SK-N-MC (cell line): Measurements from ENCODE around the gene WDFY3.

Experiments
- DNase-seq: peaks from one replicate; pipeline ENCODE4 v3.0.0-alpha.2; 2011; ENCODE audit warnings: low read depth, low spot score
- H3K27ac ChIP-seq: fragments of 200-600 bp; sonication (generic); 2 replicates; pipeline ENCODE4 v1.5.1; 2016; ENCODE audit warnings: mixed run types
- H3K36me3 ChIP-seq: fragments of 200-600 bp; sonication (generic); 2 replicates; pipeline ENCODE4 v1.6.1; 2017; ENCODE audit warnings: antibody characterized with exemption, low read length, mixed read lengths; ENCODE audit not compliant: insufficient read depth
- H3K4me3 ChIP-seq: fragments of 200-600 bp; sonication (generic); 2 replicates; pipeline ENCODE4 v1.5.1; 2016
- H3K9ac ChIP-seq: fragments of 200-600 bp; sonication (generic); 2 replicates; pipeline ENCODE4 v1.8.0; 2017; ENCODE audit warnings: mixed run types, mixed read lengths; ENCODE audit not compliant: insufficient read length
- H3K9me3 ChIP-seq: fragments of 200-600 bp; sonication (generic); 2 replicates; pipeline ENCODE4 v1.6.1; 2017; ENCODE audit warnings: low read depth, mild to moderate bottlenecking, antibody characterized with exemption, low read length, moderate library complexity, mixed read lengths
- EZH2 ChIP-seq: fragments of 200-600 bp; sonication (generic); IDR thresholded peaks from one replicate; pipeline ENCODE4 v1.6.1; 2017; ENCODE audit warnings: antibody characterized with exemption
- FOXP2 ChIP-seq: optimal IDR thresholded peaks from 2 replicates; pipeline ENCODE3; 2011; ENCODE audit warnings: mild to moderate bottlenecking, moderate library complexity; ENCODE audit not compliant: insufficient read depth; ENCODE audit errors: extremely low read length, control extremely low read depth
- POLR2AphosphoS5 ChIP-seq: IDR thresholded peaks from 2 replicates; pipeline ENCODE4 v1.6.1; 2012; ENCODE audit warnings: mild to moderate bottlenecking, low read depth, low read length, borderline replicate concordance

Gene WDFY3

DNA sequence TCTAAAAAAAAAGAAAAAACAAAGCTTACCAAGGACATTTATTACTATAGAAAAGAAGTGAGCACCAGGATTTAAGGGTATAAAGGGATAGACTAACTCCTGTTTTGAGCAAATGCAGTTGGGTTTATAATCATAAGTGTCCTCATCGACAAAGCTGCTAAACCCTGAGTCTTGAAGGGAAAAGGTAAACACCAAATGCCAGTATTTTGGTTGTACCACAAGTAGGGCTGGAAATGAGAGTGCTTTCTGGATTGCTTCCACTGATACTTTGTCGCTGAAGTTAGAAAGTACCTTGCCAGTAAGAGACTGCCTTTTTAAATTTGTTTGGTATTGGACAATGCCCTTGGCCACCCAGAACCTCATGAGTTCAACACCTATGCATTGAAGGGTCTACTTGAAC, 53.7 kb downstream of the WDFY3 start:
- TF ChIP-seq POLR2AphosphoS5 (no peak), EZH2 (no peak), FOXP2 (no peak)
- Histone ChIP-seq H3K9ac (no peak overlapping the region), H3K4me3 (peak overlapping the region; percentile 23; the same call in 1 of the 2 replicates), H3K9me3 (no peaks in the 10 kb centered on the region), H3K27ac (peak overlapping the region; percentile 81), H3K36me3 (peaks cover 41% of the 10 kb centered on the region)
- no peak for DNase-seq

- no peak for DNase-seq
- no peak overlapping the region for H3K4me3 ChIP-seq
- no peak overlapping the region for H3K9ac ChIP-seq
- TF ChIP-seq EZH2 (no peak), FOXP2 (no peak), POLR2AphosphoS5 (no peak)
- H3K36me3 ChIP-seq, result peaks cover 37% of the 10 kb centered on the region
- H3K27ac ChIP-seq, result no peak overlapping the region
- H3K9me3 ChIP-seq, result no peaks in the 10 kb centered on the region
These were observed 57.6 kb downstream of the WDFY3 start for GRCh38 chr4:84908876-84909275.

GRCh38 chr4:84907145-84907544, 59.3 kb downstream of the WDFY3 start:
- Histone ChIP-seq H3K9me3 (no peaks in the 10 kb centered on the region), H3K4me3 (no peak overlapping the region), H3K27ac (no peak overlapping the region), H3K36me3 (peaks cover 27% of the 10 kb centered on the region), H3K9ac (no peak overlapping the region)
- no peak for TF ChIP-seq FOXP2
- TF ChIP-seq EZH2, result no peak
- no peak for TF ChIP-seq POLR2AphosphoS5
- DNase-seq, result no peak

GRCh38 chr4:84905646-84906045, 60.8 kb downstream of the WDFY3 start:
- no peaks in the 10 kb centered on the region for H3K9me3 ChIP-seq
- TF ChIP-seq POLR2AphosphoS5 (no peak), EZH2 (no peak), FOXP2 (no peak)
- no peak for DNase-seq
- 0 out of 2 replicates have a peak overlapping the region, but pooled peaks have one; percentile 42 for H3K27ac ChIP-seq
- peaks cover 20% of the 10 kb centered on the region for H3K36me3 ChIP-seq
- H3K9ac ChIP-seq, result no peak overlapping the region
- H3K4me3 ChIP-seq, result no peak overlapping the region

- no peak overlapping the region for H3K27ac ChIP-seq
- DNase-seq, result no peak
- TF ChIP-seq EZH2, result no peak
- TF ChIP-seq POLR2AphosphoS5, result no peak
- TF ChIP-seq FOXP2, result no peak
- H3K9ac ChIP-seq, result no peak overlapping the region
- no peak overlapping the region for H3K4me3 ChIP-seq
- peaks cover 15% of the 10 kb centered on the region; the same call in 1 of the 2 replicates for H3K36me3 ChIP-seq
- H3K9me3 ChIP-seq, result no peaks in the 10 kb centered on the region
These were observed 64.7 kb downstream of the WDFY3 start for GRCh38 chr4:84901740-84902281.

DNA sequence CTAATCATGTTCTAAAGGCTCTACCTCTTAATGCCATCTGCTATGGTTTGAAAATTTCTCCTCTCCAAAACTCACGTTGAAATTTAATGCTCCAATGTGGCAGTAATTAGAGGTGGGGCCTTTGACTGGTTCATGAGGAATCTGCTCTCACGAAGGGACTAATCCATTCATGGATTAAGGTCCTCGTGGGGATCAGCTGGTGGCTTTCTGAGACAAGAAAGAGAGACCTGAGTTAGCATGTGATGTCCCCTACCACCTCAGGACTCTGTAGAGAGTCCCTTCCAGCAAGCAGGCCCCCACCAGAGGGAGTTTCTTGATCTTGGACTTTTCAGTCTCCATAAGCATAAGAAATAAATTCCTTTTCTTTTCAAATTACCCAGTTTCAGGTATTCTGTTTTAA, 65.3 kb downstream of the WDFY3 start:
- peaks cover 15% of the 10 kb centered on the region; the same call in 1 of the 2 replicates for H3K36me3 ChIP-seq
- no peak overlapping the region for H3K4me3 ChIP-seq
- no peak for TF ChIP-seq FOXP2
- no peak for TF ChIP-seq EZH2
- TF ChIP-seq POLR2AphosphoS5, result no peak
- H3K9ac ChIP-seq, result no peak overlapping the region
- no peak for DNase-seq
- H3K27ac ChIP-seq, result no peak overlapping the region
- no peaks in the 10 kb centered on the region for H3K9me3 ChIP-seq

DNA sequence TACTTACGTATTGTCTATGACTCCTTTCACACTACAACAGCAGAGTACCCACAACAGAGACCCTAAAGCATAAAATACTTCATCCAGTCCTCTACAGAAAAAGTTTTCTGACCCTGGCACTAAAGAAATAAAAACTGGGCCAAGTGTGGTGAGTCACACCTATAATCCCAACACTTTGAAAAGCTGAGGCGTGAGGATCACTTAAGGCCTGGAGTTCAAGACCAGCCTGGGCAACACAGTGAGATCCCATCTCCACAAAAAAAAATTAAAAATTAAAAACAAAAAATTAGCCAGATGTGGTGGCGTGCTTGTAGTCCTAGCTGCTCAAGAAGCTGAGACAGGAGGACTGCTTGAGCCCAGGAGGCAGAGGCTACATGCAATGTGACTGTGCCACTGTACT, 66.9 kb downstream of the WDFY3 start:
- Histone ChIP-seq H3K36me3 (peaks cover 15% of the 10 kb centered on the region; the same call in 1 of the 2 replicates), H3K9me3 (no peaks in the 10 kb centered on the region), H3K27ac (no peak overlapping the region), H3K9ac (no peak overlapping the region), H3K4me3 (no peak overlapping the region)
- no peak for TF ChIP-seq POLR2AphosphoS5
- TF ChIP-seq FOXP2, result no peak
- TF ChIP-seq EZH2, result no peak
- no peak for DNase-seq

DNA sequence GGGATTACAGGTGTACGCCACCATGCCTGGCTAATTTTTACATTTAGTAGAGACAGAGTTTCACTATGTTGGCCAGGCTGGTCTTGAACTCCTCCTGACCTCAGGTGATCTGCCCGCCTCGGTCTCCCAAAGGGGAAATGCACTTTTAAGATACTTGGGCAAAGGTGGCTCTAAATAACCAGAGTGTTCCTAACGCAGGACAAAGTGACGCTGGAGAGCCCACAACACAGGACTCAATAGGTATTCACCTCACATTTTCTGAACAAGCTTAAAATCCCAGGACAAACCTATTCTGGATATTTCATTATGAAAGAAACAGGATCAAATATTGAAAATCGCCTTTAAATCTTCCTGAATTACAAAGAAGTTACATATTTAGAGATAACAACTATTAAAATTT, 69.0 kb downstream of the WDFY3 start:
- peaks cover 9% of the 10 kb centered on the region; the same call in 1 of the 2 replicates for H3K36me3 ChIP-seq
- H3K4me3 ChIP-seq, result no peak overlapping the region
- TF ChIP-seq EZH2, result no peak
- TF ChIP-seq POLR2AphosphoS5, result no peak
- DNase-seq, result no peak
- no peak overlapping the region for H3K9ac ChIP-seq
- no peak overlapping the region for H3K27ac ChIP-seq
- no peaks in the 10 kb centered on the region for H3K9me3 ChIP-seq

DNA sequence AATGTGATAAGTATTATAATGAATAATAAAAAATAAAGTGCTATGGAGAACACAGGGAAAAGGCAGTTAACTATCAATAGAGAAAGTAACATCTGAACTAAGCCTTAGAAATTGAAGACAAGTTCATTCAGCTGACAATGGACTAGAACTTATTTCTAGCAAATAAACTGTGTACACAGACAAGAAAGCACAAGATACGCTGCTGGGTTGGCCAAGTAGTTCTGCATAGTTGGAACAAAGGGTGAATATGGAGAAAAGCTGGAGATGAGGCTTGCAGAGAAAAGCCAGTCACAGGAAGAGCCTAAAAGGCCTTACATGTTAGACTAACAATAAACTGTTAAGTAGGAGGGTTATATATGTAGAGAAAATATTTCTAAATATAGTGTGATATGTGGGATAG, 71.2 kb downstream of the WDFY3 start:
- Histone ChIP-seq H3K9me3 (no peaks in the 10 kb centered on the region), H3K36me3 (peaks cover 4% of the 10 kb centered on the region; the same call in 1 of the 2 replicates), H3K9ac (no peak overlapping the region), H3K4me3 (no peak overlapping the region), H3K27ac (no peak overlapping the region)
- TF ChIP-seq FOXP2, result no peak
- TF ChIP-seq POLR2AphosphoS5, result no peak
- TF ChIP-seq EZH2, result no peak
- DNase-seq, result no peak
